Pericardium fibroblast (primary cell): ENCODE measurements around the gene MMP21. TPM values are rescaled to one million over a fixed set of nuclear protein-coding genes. Genes with fewer than 3 reads are reported as not detected.

Experiments
- total RNA-seq: library from RNA; depleted of rRNA; stranded (reverse); fragments of >200 nt; gene quantifications from 2 replicates; pipeline ENCODE4 v1.2.3, GENCODE V29; 2015

MMP21 gene, protein sequence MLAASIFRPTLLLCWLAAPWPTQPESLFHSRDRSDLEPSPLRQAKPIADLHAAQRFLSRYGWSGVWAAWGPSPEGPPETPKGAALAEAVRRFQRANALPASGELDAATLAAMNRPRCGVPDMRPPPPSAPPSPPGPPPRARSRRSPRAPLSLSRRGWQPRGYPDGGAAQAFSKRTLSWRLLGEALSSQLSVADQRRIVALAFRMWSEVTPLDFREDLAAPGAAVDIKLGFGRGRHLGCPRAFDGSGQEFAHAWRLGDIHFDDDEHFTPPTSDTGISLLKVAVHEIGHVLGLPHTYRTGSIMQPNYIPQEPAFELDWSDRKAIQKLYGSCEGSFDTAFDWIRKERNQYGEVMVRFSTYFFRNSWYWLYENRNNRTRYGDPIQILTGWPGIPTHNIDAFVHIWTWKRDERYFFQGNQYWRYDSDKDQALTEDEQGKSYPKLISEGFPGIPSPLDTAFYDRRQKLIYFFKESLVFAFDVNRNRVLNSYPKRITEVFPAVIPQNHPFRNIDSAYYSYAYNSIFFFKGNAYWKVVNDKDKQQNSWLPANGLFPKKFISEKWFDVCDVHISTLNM
- total RNA-seq, result not detected in 2 replicates

DNA sequence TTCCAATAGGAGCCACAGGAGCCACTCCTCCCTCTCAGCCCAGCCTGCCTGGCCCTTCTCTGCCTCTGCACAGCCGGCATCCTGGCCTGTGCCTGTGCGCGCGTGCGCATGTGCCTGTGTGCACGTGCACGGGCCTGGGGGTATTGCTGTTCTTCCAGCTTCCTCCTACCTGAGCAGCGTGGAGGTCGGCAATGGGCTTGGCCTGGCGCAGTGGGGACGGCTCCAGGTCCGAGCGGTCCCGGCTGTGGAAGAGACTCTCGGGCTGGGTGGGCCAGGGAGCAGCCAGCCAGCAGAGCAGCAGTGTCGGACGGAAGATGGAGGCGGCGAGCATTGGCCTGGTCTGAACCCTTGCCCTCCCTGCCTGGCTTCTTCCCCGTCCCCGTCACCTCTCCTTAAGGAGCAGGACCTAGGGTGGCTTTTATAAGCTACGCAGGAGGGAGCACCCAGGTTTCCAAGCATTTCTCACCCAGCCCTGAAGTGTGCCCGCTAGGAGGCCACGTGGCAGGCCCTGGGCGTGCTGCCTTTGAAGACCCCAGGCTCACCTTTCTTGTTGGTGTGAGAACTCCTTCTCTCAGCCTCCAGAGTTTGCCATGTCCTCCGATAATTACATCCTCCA is at the start of gene MMP21:
TSS of gene MMP21 (minus strand) at position 331 of the 616 bp plus-strand sequence. CDS start at position 331, 0 bp downstream.

DNA sequence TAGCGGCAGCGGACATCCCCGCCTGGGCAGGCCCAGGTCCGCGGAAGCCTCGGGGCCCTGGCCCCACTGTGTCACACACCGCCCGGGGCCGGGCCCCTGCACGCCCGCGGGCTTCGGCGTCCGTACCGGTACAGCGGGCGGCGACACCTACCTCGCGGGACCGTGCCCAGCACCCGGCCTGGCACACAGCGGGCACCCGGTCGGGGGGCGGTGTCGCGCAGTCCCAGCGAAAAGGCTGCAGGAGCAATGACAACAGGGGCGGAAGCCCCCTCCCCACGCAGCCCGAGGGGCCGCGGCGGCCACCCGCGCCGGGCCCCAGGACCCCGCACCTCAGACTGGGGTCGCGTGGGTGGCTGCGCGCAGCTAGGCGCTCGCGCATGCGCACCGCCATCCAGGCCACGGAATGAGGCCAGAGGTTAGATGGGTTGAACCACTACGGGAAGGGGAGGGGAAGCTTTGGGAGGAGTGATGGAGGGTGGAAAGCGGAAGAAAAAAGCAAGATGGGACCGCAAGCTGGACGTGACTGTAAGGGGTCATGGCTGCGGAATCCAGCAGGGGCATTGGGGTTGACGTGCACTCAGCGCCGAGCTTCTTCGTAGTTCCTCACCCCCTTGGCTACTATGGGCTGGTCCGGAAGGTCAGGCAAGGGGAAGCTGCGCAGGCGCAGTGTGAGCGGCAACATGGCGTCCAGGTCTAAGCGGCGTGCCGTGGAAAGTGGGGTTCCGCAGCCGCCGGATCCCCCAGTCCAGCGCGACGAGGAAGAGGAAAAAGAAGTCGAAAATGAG is 47.4 kb upstream of the MMP21 start, which contains the start of the genes BCCIP and UROS:
TSS of gene BCCIP (plus strand) at position 669 of the 785 bp plus-strand sequence. CDS start at position 681, 12 bp downstream.
TSS of gene UROS (minus strand) at position 381 of the 785 bp plus-strand sequence. CDS start 6,759 bp downstream, outside the sequence.

DNA sequence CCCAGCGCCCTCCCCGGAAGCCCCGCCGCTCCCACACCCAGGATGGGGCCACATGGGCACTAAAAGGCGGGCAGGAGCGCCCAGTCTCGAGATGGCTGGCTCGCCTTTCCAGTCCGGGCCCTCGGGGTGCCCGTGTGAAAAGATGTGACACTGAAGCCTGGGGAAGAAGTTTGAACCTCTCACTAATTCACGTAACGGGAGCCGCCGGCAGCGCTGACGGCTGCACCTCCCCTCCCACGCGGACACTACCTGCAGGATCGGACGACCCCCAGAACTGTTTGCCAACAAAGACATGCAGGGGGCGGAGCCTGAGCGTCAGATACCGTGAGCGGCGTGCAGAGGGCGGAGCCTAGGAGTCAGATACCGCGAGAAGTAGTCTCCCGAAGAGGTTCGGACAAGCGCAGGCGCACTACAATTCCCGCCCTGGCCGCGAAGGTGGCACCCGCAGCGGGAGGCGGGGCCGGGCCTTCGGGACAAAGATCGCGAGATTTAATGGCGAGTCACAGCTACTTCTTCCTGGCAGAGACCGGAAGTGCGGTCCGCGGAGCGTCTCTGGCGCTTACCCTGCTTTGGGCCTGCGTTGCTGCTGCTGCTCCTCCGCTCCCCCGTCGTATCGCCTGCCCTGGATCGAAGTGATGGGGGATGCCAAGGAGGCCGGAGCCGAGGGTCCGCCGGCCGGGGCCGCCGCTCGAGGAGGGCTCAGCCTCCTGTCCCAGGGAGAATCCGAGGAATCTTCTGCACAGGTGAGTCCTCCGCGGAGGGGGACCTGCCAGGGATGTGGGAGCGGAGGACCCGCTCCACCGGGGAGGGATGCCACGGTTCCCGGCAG is 56.2 kb downstream of the MMP21 start, which contains the start of gene EDRF1:
TSS of gene EDRF1 (plus strand) at position 537 of the 829 bp plus-strand sequence. CDS start at position 636, 99 bp downstream.

Other genes starting within 250 kb of the MMP21 start
- not detected in 2 replicates for gene TEX36, start 92.7 kb downstream of the MMP21 start, total RNA-seq
- gene EDRF1, start 56.1 kb downstream of the MMP21 start, total RNA-seq, result 12.1 and 16.2 TPM in 2 replicates
- gene UROS, start 47.4 kb upstream of the MMP21 start, total RNA-seq, result 68.4 and 74.4 TPM in 2 replicates
- 33.0 and 35.9 TPM in 2 replicates for gene BCCIP, start 47.7 kb upstream of the MMP21 start, total RNA-seq
- 22.3 and 23.7 TPM in 2 replicates for gene DHX32, start 105.5 kb upstream of the MMP21 start, total RNA-seq
- gene FANK1, start 120.7 kb upstream of the MMP21 start, total RNA-seq, result 3.6 and 4.3 TPM in 2 replicates